Liver (tissue), 9 donors: ENCODE results near the gene AREG. TPM values are rescaled to one million over a fixed set of nuclear protein-coding genes. Genes with fewer than 3 reads are reported as not detected.

Source experiments
- DNase-seq: peaks from one replicate; pipeline ENCODE4 v3.0.0-alpha.2; 2017; ENCODE audit warnings: low spot score
- H3K27ac ChIP-seq, 2 donors: one replicate each; pipeline ENCODE4 v1.7.0; 2013; ENCODE audit warnings: inconsistent platforms in 2 of 2, low read length in 2 of 2, control low read depth in 1 of 2, low read depth in 1 of 2, mild to moderate bottlenecking in 1 of 2
- H3K27me3 ChIP-seq, 4 donors: one replicate each; pipeline versions ENCODE4 v1.6.1 to v1.7.0; 2013; ENCODE audit warnings: low read length in 3 of 4, inconsistent platforms in 1 of 4, mild to moderate bottlenecking in 1 of 4, moderate library complexity in 1 of 4; ENCODE audit not compliant: control insufficient read depth in 4 of 4, insufficient read depth in 4 of 4
- H3K36me3 ChIP-seq, 4 donors: one replicate each; pipeline versions ENCODE4 v1.6.1 to v1.7.0; 2013; ENCODE audit warnings: low read length in 3 of 4, mild to moderate bottlenecking in 3 of 4, low read depth in 1 of 4, moderate library complexity in 1 of 4; ENCODE audit not compliant: control insufficient read depth in 4 of 4, insufficient read depth in 3 of 4
- H3K4me1 ChIP-seq, 4 donors: one replicate each; pipeline versions ENCODE4 v1.6.1 to v1.7.0; 2013; ENCODE audit warnings: low read length in 3 of 4, mild to moderate bottlenecking in 3 of 4, moderate library complexity in 1 of 4; ENCODE audit not compliant: control insufficient read depth in 4 of 4, insufficient read depth in 4 of 4
- H3K4me3 ChIP-seq, 3 donors: one replicate each; pipeline versions ENCODE4 v1.6.1 to v1.7.0; 2013; ENCODE audit warnings: low read length in 3 of 3, control low read depth in 1 of 3, low read depth in 1 of 3, mild to moderate bottlenecking in 1 of 3
- H3K9ac ChIP-seq, 2 donors: one replicate each; pipeline ENCODE4 v1.7.0; 2013; ENCODE audit warnings: low read length in 2 of 2, mild to moderate bottlenecking in 2 of 2, moderate library complexity in 2 of 2, control low read depth in 1 of 2, low read depth in 1 of 2
- H3K9me3 ChIP-seq, 4 donors: one replicate each; pipeline versions ENCODE4 v1.6.1 to v1.7.0; 2013; ENCODE audit warnings: low read length in 3 of 4; ENCODE audit not compliant: control insufficient read depth in 4 of 4
- EGR1 ChIP-seq, 2 donors: IDR thresholded peaks; 2 replicates each; pipeline ENCODE4 v1.6.1; 2016 to 2018; ENCODE audit warnings: antibody characterized with exemption in 2 of 2, low read depth in 2 of 2
- FOXA1 ChIP-seq: IDR thresholded peaks from 2 replicates; pipeline ENCODE4 v1.6.1; 2016; ENCODE audit warnings: antibody characterized with exemption
- FOXA2 ChIP-seq: IDR thresholded peaks from 2 replicates; pipeline ENCODE4 v1.6.1; 2016; ENCODE audit warnings: antibody characterized with exemption
- GABPA ChIP-seq, 2 donors: IDR thresholded peaks in 1 of 2; conservative IDR thresholded peaks in 1 of 2; 2 replicates each; pipeline ENCODE4 v1.6.1; 2016; ENCODE audit warnings: antibody characterized with exemption in 2 of 2, mild to moderate bottlenecking in 1 of 2, moderate library complexity in 1 of 2
- HNF4A ChIP-seq, 2 donors: conservative IDR thresholded peaks; 2 replicates each; pipeline ENCODE4 v1.6.1; 2016; ENCODE audit warnings: antibody characterized with exemption in 2 of 2, mild to moderate bottlenecking in 2 of 2
- HNF4G ChIP-seq: IDR thresholded peaks from 2 replicates; pipeline ENCODE4 v1.6.1; 2016; ENCODE audit warnings: antibody characterized with exemption
- JUND ChIP-seq, 2 donors: IDR thresholded peaks; 2 replicates each; pipeline ENCODE4 v1.6.1; 2016; ENCODE audit warnings: antibody characterized with exemption in 2 of 2
- MAX ChIP-seq: IDR thresholded peaks from 2 replicates; pipeline ENCODE4 v1.6.1; 2016; ENCODE audit warnings: antibody characterized with exemption
- RAD21 ChIP-seq, 2 donors: IDR thresholded peaks; 2 replicates each; pipeline ENCODE4 v1.6.1; 2016; ENCODE audit warnings: antibody characterized with exemption in 2 of 2, mild to moderate bottlenecking in 2 of 2
- RXRA ChIP-seq, 2 donors: IDR thresholded peaks; 2 replicates each; pipeline ENCODE4 v1.6.1; 2017 to 2018; ENCODE audit warnings: antibody characterized with exemption in 2 of 2, mild to moderate bottlenecking in 1 of 2
- SP1 ChIP-seq: IDR thresholded peaks from 2 replicates; pipeline ENCODE4 v1.6.1; 2018; ENCODE audit warnings: antibody characterized with exemption, mild to moderate bottlenecking
- TAF1 ChIP-seq: conservative IDR thresholded peaks from 2 replicates; pipeline ENCODE4 v1.6.1; 2016; ENCODE audit warnings: antibody characterized with exemption, mild to moderate bottlenecking
- ZBTB33 ChIP-seq: IDR thresholded peaks from 2 replicates; pipeline ENCODE4 v1.6.1; 2016; ENCODE audit warnings: antibody characterized with exemption
- WGBS: extraction: QIAGEN DNeasy Blood & Tissue Kit; methylation state at CpG from one replicate; pipeline ENCODE4 v1.1.7; 2013; 5-methylcytosine and 5-hydroxymethylcytosine counted together
- polyA plus RNA-seq, 2 donors: library from polyadenylated mRNA; stranded (reverse) in 1 of 2; unstranded in 1 of 2; fragments of 200-250 nt in 1 of 2; fragments of >200 nt in 1 of 2; fragmentation: Nextera tagmentation in 1 of 2; extraction: Ambion mirVana in 1 of 2; gene quantifications; one replicate each; pipeline versions ENCODE4 v1.2.1 to v1.2.3, GENCODE V29; 2013 to 2015
- total RNA-seq, 2 donors: library from RNA; depleted of rRNA; stranded (reverse); fragments of >200 nt; gene quantifications; one replicate each; pipeline ENCODE4 v1.2.3, GENCODE V29; 2014
- TF ChIP-seq, protein P1 (sequence below): fragments of 150-350 bp; IDR thresholded peaks from 2 replicates; pipeline ENCODE4 v1.5.1; 2017; ENCODE audit warnings: improper control_type of control experiment, low read depth, low read length; ENCODE audit not compliant: missing input control
- TF ChIP-seq, protein P2 (sequence below): IDR thresholded peaks from 2 replicates; pipeline ENCODE4 v1.6.1; 2016; ENCODE audit warnings: antibody characterized with exemption, mild to moderate bottlenecking
- TF ChIP-seq, protein P3 (sequence below): IDR thresholded peaks from 2 replicates; pipeline ENCODE4 v1.6.1; 2016; ENCODE audit warnings: antibody characterized with exemption
- donor health status: healthy.
- donor health status: healthy.
- donor health status: healthy.
- donor health status: healthy.
- donor health status: healthy.

The AREG gene
- total and polyA plus RNA-seq, 4 donors = 0.06 to 0.71 TPM; not detected in 2

DNA sequence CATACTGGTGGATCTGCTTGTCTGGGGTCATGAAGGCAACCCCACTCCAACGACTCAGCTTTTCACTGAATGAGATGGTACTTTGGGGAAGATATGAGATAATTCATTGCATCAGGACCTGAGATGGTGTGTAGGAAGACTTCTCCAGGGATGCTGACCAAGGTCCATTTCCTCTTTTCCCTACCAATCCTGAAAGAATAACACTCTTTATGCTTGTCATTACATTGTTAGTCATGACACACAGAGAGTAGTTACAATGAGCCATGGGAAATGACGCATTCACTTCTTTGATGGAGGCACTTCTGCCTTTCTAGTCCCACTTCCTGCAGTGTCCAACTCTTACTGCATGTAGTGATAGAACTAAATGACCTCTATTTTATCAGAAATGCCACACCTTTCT, 58.6 kb downstream of the AREG start:
- Histone ChIP-seq H3K9ac (no peak overlapping the region), H3K36me3 (no peaks in the 10 kb centered on the region), H3K4me3 (no peak overlapping the region), H3K4me1 (no peaks in the 10 kb centered on the region), H3K27me3 (peaks cover 0 to 7% (median 0%) of the 10 kb centered on the region in 4 donors), H3K9me3 (peaks cover 0 to 6% (median 0%) of the 10 kb centered on the region in 4 donors), H3K27ac (no peak overlapping the region)
- 87% methylated on average over 2 of the region's 2 CpGs for WGBS
- no peak for DNase-seq
- no peak for TF ChIP-seq EGR1 (IDR thresholded peaks at IDR 0.05; ENCODE audit: low read depth in 2 of 2)
- TF ChIP-seq, protein P1, sequence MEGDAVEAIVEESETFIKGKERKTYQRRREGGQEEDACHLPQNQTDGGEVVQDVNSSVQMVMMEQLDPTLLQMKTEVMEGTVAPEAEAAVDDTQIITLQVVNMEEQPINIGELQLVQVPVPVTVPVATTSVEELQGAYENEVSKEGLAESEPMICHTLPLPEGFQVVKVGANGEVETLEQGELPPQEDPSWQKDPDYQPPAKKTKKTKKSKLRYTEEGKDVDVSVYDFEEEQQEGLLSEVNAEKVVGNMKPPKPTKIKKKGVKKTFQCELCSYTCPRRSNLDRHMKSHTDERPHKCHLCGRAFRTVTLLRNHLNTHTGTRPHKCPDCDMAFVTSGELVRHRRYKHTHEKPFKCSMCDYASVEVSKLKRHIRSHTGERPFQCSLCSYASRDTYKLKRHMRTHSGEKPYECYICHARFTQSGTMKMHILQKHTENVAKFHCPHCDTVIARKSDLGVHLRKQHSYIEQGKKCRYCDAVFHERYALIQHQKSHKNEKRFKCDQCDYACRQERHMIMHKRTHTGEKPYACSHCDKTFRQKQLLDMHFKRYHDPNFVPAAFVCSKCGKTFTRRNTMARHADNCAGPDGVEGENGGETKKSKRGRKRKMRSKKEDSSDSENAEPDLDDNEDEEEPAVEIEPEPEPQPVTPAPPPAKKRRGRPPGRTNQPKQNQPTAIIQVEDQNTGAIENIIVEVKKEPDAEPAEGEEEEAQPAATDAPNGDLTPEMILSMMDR = no peak
- no peak for TF ChIP-seq ZBTB33
- no peak for TF ChIP-seq TAF1
- TF ChIP-seq HNF4A (conservative IDR thresholded peaks at IDR 0.05) = no peak
- TF ChIP-seq GABPA (IDR thresholded peaks at IDR 0.05 in 1 of 2, conservative IDR thresholded peaks at IDR 0.05 in 1 of 2) = no peak
- no peak for TF ChIP-seq FOXA1
- TF ChIP-seq FOXA2 = no peak
- TF ChIP-seq SP1 = no peak
- no peak for TF ChIP-seq HNF4G
- TF ChIP-seq, protein P2, sequence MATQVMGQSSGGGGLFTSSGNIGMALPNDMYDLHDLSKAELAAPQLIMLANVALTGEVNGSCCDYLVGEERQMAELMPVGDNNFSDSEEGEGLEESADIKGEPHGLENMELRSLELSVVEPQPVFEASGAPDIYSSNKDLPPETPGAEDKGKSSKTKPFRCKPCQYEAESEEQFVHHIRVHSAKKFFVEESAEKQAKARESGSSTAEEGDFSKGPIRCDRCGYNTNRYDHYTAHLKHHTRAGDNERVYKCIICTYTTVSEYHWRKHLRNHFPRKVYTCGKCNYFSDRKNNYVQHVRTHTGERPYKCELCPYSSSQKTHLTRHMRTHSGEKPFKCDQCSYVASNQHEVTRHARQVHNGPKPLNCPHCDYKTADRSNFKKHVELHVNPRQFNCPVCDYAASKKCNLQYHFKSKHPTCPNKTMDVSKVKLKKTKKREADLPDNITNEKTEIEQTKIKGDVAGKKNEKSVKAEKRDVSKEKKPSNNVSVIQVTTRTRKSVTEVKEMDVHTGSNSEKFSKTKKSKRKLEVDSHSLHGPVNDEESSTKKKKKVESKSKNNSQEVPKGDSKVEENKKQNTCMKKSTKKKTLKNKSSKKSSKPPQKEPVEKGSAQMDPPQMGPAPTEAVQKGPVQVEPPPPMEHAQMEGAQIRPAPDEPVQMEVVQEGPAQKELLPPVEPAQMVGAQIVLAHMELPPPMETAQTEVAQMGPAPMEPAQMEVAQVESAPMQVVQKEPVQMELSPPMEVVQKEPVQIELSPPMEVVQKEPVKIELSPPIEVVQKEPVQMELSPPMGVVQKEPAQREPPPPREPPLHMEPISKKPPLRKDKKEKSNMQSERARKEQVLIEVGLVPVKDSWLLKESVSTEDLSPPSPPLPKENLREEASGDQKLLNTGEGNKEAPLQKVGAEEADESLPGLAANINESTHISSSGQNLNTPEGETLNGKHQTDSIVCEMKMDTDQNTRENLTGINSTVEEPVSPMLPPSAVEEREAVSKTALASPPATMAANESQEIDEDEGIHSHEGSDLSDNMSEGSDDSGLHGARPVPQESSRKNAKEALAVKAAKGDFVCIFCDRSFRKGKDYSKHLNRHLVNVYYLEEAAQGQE = no peak
- no peak for TF ChIP-seq RAD21 (IDR thresholded peaks at IDR 0.05)
- TF ChIP-seq, protein P3, sequence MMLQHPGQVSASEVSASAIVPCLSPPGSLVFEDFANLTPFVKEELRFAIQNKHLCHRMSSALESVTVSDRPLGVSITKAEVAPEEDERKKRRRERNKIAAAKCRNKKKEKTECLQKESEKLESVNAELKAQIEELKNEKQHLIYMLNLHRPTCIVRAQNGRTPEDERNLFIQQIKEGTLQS = no peak
- TF ChIP-seq JUND (IDR thresholded peaks at IDR 0.05) = no peak
- TF ChIP-seq RXRA (IDR thresholded peaks at IDR 0.05) = no peak
- TF ChIP-seq MAX = no peak

DNA sequence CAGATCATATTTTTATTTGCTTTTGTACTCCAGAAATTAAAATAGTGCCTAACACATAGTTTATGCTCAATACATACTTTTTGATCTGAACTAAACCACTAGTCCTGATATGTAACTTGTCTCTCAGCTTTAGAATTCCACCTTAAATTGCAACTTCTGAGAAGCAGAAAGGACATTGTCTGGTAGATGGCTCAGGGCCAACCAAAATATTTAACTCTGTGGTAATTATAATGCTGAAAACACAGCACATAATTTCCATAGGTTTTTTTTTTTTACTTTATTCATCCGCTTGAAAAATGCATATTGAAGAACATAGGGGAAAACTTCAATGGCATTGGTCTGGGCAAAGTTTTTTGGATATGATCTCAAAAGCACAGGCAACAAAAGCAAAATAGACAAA, 59.3 kb downstream of the AREG start:
- no peak overlapping the region for H3K9ac ChIP-seq
- TF ChIP-seq MAX = no peak
- no peak for TF ChIP-seq JUND (IDR thresholded peaks at IDR 0.05)
- TF ChIP-seq HNF4A (conservative IDR thresholded peaks at IDR 0.05) = no peak
- TF ChIP-seq, protein P2 = no peak
- TF ChIP-seq, protein P1 = no peak
- no peak for TF ChIP-seq RXRA (IDR thresholded peaks at IDR 0.05)
- TF ChIP-seq FOXA2 = no peak
- no peak for TF ChIP-seq EGR1 (IDR thresholded peaks at IDR 0.05; ENCODE audit: low read depth in 2 of 2)
- no peak for TF ChIP-seq GABPA (IDR thresholded peaks at IDR 0.05 in 1 of 2, conservative IDR thresholded peaks at IDR 0.05 in 1 of 2)
- peaks cover 0 to 7% (median 0%) of the 10 kb centered on the region in 4 donors for H3K27me3 ChIP-seq
- no peak overlapping the region for H3K27ac ChIP-seq
- DNase-seq = no peak
- peaks cover 0 to 6% (median 0%) of the 10 kb centered on the region in 4 donors for H3K9me3 ChIP-seq
- no peaks in the 10 kb centered on the region for H3K36me3 ChIP-seq
- no peaks in the 10 kb centered on the region for H3K4me1 ChIP-seq
- H3K4me3 ChIP-seq = no peak overlapping the region
- whole genome bisulfite sequencing = 88% methylated on average over 1 of the region's 1 CpG
